Endothelial cell (in vitro differentiated cells): ENCODE results near the gene TMEM232. TPM values are rescaled to one million over a fixed set of nuclear protein-coding genes. Genes with fewer than 3 reads are reported as not detected.

Experiments used
- DNase-seq: peaks from one replicate; pipeline ENCODE4 v3.0.0; 2021; ENCODE audit warnings: low spot score
- H3K27ac Mint-ChIP-seq: one replicate; pipeline ENCODE4 v1.8.0; 2021; ENCODE audit warnings: mixed read lengths, inconsistent platforms; ENCODE audit not compliant: unreplicated experiment
- H3K27me3 Mint-ChIP-seq: one replicate; pipeline ENCODE4 v1.8.0; 2021; ENCODE audit warnings: mild to moderate bottlenecking, moderate library complexity, mixed read lengths, inconsistent platforms; ENCODE audit not compliant: unreplicated experiment
- H3K36me3 Mint-ChIP-seq: one replicate; pipeline ENCODE4 v1.8.0; 2021; ENCODE audit warnings: mild to moderate bottlenecking, low read depth, mixed read lengths, inconsistent platforms; ENCODE audit not compliant: unreplicated experiment
- H3K4me1 Mint-ChIP-seq: one replicate; pipeline ENCODE4 v1.8.0; 2021; ENCODE audit warnings: mild to moderate bottlenecking, mixed read lengths, inconsistent platforms; ENCODE audit not compliant: unreplicated experiment
- H3K4me3 Mint-ChIP-seq: one replicate; pipeline ENCODE4 v1.8.0; 2021; ENCODE audit warnings: mild to moderate bottlenecking, mixed read lengths, inconsistent platforms; ENCODE audit not compliant: unreplicated experiment
- H3K9me3 Mint-ChIP-seq: one replicate; pipeline ENCODE4 v1.8.0; 2021; ENCODE audit warnings: mixed read lengths, inconsistent platforms; ENCODE audit not compliant: unreplicated experiment
- total RNA-seq: library from RNA; stranded (reverse); fragmentation: NEBNext Ultra II Directional; extraction: Animal tissue kit (Norgen Biotek cat#: 25700); gene quantifications from one replicate; pipeline ENCODE4 v1.2.1, GENCODE V29; 2021; ENCODE audit not compliant: unreplicated experiment
- TF ChIP-seq, protein P1 (sequence below): fragments of 200-600 bp; sonication (generic); IDR thresholded peaks from one replicate; pipeline ENCODE4 v1.5.0; 2021; ENCODE audit warnings: antibody characterized with exemption; ENCODE audit not compliant: unreplicated experiment

The TMEM232 gene
- total RNA-seq, 1 donor from 2014 or later: 3.1 TPM

DNA sequence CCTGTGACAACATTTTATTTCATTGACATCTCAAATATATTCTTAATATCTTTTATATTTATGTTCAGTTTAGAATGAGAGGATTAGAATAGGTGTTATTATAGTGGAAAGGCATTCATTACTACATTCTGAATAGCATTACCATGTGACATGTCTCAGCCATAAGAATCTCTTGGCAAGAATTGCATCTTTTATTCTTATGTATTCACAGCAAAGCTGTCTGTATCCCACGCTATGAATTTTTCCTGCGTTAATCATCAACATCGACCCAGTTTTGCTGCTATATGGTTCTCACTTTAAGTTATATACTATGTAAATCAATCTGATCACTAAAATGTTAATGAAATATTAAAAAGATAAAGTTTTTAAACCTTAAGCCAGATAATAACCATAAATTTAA, 248.6 kb downstream of the TMEM232 start:
- H3K9me3 Mint-ChIP-seq: no peaks in the 10 kb centered on the region
- H3K36me3 Mint-ChIP-seq: no peaks in the 10 kb centered on the region
- H3K4me3 Mint-ChIP-seq: no peak overlapping the region
- TF ChIP-seq, protein P1, sequence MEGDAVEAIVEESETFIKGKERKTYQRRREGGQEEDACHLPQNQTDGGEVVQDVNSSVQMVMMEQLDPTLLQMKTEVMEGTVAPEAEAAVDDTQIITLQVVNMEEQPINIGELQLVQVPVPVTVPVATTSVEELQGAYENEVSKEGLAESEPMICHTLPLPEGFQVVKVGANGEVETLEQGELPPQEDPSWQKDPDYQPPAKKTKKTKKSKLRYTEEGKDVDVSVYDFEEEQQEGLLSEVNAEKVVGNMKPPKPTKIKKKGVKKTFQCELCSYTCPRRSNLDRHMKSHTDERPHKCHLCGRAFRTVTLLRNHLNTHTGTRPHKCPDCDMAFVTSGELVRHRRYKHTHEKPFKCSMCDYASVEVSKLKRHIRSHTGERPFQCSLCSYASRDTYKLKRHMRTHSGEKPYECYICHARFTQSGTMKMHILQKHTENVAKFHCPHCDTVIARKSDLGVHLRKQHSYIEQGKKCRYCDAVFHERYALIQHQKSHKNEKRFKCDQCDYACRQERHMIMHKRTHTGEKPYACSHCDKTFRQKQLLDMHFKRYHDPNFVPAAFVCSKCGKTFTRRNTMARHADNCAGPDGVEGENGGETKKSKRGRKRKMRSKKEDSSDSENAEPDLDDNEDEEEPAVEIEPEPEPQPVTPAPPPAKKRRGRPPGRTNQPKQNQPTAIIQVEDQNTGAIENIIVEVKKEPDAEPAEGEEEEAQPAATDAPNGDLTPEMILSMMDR: no peak
- H3K27me3 Mint-ChIP-seq: no peaks in the 10 kb centered on the region
- no peak for DNase-seq
- H3K27ac Mint-ChIP-seq: no peak overlapping the region
- H3K4me1 Mint-ChIP-seq: no peaks in the 10 kb centered on the region

DNA sequence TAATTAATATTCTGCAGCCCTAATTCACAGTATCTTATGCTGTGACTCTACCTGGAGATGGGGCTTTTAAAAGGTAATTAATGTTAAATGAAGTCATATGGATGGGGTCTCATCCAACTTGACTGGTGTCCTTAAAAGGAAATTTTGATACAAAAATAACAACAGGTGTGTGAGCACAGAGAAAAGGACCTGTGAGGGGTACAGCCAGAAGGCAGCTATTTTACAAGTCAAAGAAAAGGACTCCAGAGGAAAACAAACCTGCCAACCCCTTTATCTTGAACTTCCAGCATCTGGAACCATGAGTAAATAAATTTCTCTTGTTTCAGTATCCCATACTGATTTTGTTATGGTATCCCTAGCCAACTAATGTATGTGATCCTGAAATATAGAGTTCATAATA, 250.3 kb downstream of the TMEM232 start:
- Mint-ChIP-seq H3K4me1 (no peaks in the 10 kb centered on the region), H3K27me3 (no peaks in the 10 kb centered on the region), H3K4me3 (no peak overlapping the region), H3K27ac (no peak overlapping the region), H3K9me3 (no peaks in the 10 kb centered on the region), H3K36me3 (no peaks in the 10 kb centered on the region)
- TF ChIP-seq, protein P1: no peak
- DNase-seq: no peak

DNA sequence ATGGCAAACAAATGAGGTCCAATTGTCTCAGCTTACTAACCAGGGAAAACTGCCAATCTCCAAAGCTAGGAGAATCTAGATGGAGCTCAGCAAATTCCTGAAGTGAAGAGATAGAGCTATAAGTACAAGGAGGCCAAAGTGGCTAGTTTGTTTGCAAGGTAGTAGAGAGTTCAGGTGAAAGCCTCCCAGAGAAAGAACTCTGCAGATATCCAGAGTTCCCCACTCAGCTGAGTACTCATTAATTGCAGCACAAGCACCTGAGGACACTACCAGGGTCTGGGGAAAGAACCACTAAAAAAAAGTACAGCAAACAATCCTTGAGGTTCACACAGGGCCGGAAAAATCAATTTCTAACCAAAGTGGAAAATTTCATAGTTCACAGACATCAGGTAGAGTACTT, 250.9 kb downstream of the TMEM232 start:
- Mint-ChIP-seq H3K36me3 (no peaks in the 10 kb centered on the region), H3K4me1 (no peaks in the 10 kb centered on the region), H3K27ac (no peak overlapping the region), H3K9me3 (no peaks in the 10 kb centered on the region), H3K4me3 (no peak overlapping the region), H3K27me3 (no peaks in the 10 kb centered on the region)
- TF ChIP-seq, protein P1: no peak
- no peak for DNase-seq

DNA sequence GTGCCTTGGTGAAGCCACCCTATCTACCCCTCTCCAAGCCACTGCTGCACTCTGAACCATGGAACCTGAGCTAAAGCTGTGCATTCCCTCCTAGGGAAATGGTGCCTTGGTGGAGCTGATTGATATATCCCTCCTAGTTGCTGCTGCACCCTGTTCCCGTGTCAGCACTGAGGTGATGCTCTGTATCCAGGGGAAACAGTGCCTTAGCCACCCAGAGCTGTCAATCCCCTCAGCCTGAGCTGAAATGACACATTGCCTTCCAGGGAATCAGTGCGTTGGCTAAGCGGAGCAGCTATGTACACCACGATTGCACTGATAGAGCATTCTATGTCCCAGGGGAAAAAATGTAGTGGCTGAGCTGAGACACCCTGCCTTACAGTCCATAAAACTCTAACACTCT, 257.0 kb downstream of the TMEM232 start:
- H3K4me3 Mint-ChIP-seq: no peak overlapping the region
- DNase-seq: no peak
- H3K4me1 Mint-ChIP-seq: peaks cover 4% of the 10 kb centered on the region
- no peaks in the 10 kb centered on the region for H3K36me3 Mint-ChIP-seq
- TF ChIP-seq, protein P1: no peak
- H3K27ac Mint-ChIP-seq: no peak overlapping the region
- no peaks in the 10 kb centered on the region for H3K27me3 Mint-ChIP-seq
- H3K9me3 Mint-ChIP-seq: no peaks in the 10 kb centered on the region

DNA sequence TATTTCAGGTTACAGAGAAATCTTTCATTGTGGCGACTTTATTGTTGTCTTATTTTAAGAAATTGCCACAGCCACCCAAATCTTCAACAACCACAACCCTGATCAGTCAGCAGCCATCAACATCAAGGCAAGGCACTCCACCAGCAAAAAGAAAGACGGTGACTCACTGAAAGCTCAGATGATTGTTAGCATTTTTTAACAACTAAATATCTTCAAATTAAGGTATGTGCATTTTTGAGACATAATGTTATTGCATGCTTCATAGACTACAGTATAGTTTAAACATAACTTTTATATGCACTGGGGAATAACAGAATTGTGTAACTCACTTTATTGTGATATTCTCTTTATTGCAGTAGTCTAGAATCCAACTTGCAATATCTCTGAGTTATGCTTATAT, 263.4 kb downstream of the TMEM232 start:
- Mint-ChIP-seq H3K4me1 (peaks cover 4% of the 10 kb centered on the region), H3K27me3 (no peaks in the 10 kb centered on the region), H3K27ac (no peak overlapping the region), H3K36me3 (no peaks in the 10 kb centered on the region), H3K9me3 (no peaks in the 10 kb centered on the region), H3K4me3 (no peak overlapping the region)
- TF ChIP-seq, protein P1: no peak
- DNase-seq: no peak
